ENCODE measurements around the gene FMNL2.

The FMNL2 gene

GRCh38 chr2:152402780-152403759 lies 68.1 kb downstream of the FMNL2 start:
- no peak for TF ChIP-seq CTCF (IDR thresholded peaks at IDR 0.05; ENCODE audit: insufficient read depth, missing control alignments)
- DNase-seq (ENCODE audit: insufficient read length, low spot score) (no peak), FAIRE-seq (no peak)

- DNase-seq (ENCODE audit: insufficient read length, low spot score), result no peak
- no peak for FAIRE-seq
- TF ChIP-seq CTCF (IDR thresholded peaks at IDR 0.05; ENCODE audit: insufficient read depth, missing control alignments), result no peak
Observed at GRCh38 chr2:152405206-152406118, 70.5 kb downstream of the FMNL2 start.

- no peak for DNase-seq (ENCODE audit: insufficient read length, low spot score)
- TF ChIP-seq CTCF (IDR thresholded peaks at IDR 0.05; ENCODE audit: insufficient read depth, missing control alignments), result no peak
- no peak for FAIRE-seq
Observed at GRCh38 chr2:152406119-152406835, 71.3 kb downstream of the FMNL2 start.

- no peak for FAIRE-seq
- TF ChIP-seq CTCF (IDR thresholded peaks at IDR 0.05; ENCODE audit: insufficient read depth, missing control alignments), result no peak
- DNase-seq (ENCODE audit: insufficient read length, low spot score), result no peak
Observed at GRCh38 chr2:152406836-152407161, 71.8 kb downstream of the FMNL2 start.

- FAIRE-seq (no peak), DNase-seq (ENCODE audit: insufficient read length, low spot score) (no peak)
- TF ChIP-seq CTCF (IDR thresholded peaks at IDR 0.05; ENCODE audit: insufficient read depth, missing control alignments), result no peak
Observed at GRCh38 chr2:152407204-152407721, 72.3 kb downstream of the FMNL2 start.

GRCh38 chr2:152407806-152408205 lies 72.8 kb downstream of the FMNL2 start:
- FAIRE-seq, result no peak
- TF ChIP-seq CTCF (IDR thresholded peaks at IDR 0.05; ENCODE audit: insufficient read depth, missing control alignments), result no peak
- no peak for DNase-seq (ENCODE audit: insufficient read length, low spot score)
